ENCODE measurements around the gene FLOT1.

FLOT1 gene

GRCh38 chr6:30769088-30769852 lies 26.8 kb upstream of the FLOT1 start:
- no peak overlapping the region for H2AFZ ChIP-seq (ENCODE audit: low read depth)
- no peak overlapping the region for H3K9ac ChIP-seq
- no peaks in the 10 kb centered on the region for H3K4me1 ChIP-seq (ENCODE audit: low read depth, poor library complexity, severe bottlenecking)
- H3K79me2 ChIP-seq (ENCODE audit: insufficient read depth, low read depth) = no peaks in the 10 kb centered on the region
- no peak for TF ChIP-seq CTCF (conservative IDR thresholded peaks at IDR 0.05; ENCODE audit: low read depth, low read length)
- H3K27ac ChIP-seq = no peak overlapping the region
- no peaks in the 10 kb centered on the region for H3K36me3 ChIP-seq (ENCODE audit: insufficient read depth)
- H3K4me2 ChIP-seq = no peak overlapping the region
- H4K20me1 ChIP-seq (ENCODE audit: insufficient read depth) = no peaks in the 10 kb centered on the region
- H3K4me3 ChIP-seq (IDR thresholded peaks at IDR 0.05; ENCODE audit: insufficient read depth, low read depth, low read length) = no peak overlapping the region
- H3K27me3 ChIP-seq (ENCODE audit: insufficient read depth, low read depth) = no peaks in the 10 kb centered on the region

GRCh38 chr6:30768634-30769087 lies 26.2 kb upstream of the FLOT1 start:
- Histone ChIP-seq H4K20me1 (ENCODE audit: insufficient read depth) (no peaks in the 10 kb centered on the region), H3K79me2 (ENCODE audit: insufficient read depth, low read depth) (no peaks in the 10 kb centered on the region), H3K27ac (no peak overlapping the region), H3K27me3 (ENCODE audit: insufficient read depth, low read depth) (no peaks in the 10 kb centered on the region; the same call in 1 of the 2 replicates), H2AFZ (ENCODE audit: low read depth) (no peak overlapping the region), H3K9ac (no peak overlapping the region), H3K36me3 (ENCODE audit: insufficient read depth) (no peaks in the 10 kb centered on the region), H3K4me3 (IDR thresholded peaks at IDR 0.05; ENCODE audit: insufficient read depth, low read depth, low read length) (no peak overlapping the region), H3K4me1 (ENCODE audit: low read depth, poor library complexity, severe bottlenecking) (no peaks in the 10 kb centered on the region), H3K4me2 (no peak overlapping the region)
- TF ChIP-seq CTCF (conservative IDR thresholded peaks at IDR 0.05; ENCODE audit: low read depth, low read length) = no peak

- TF ChIP-seq CTCF (conservative IDR thresholded peaks at IDR 0.05; ENCODE audit: low read depth, low read length) = no peak
- H3K36me3 ChIP-seq (ENCODE audit: insufficient read depth) = no peaks in the 10 kb centered on the region
- H2AFZ ChIP-seq (ENCODE audit: low read depth) = no peak overlapping the region
- H3K4me3 ChIP-seq (IDR thresholded peaks at IDR 0.05; ENCODE audit: insufficient read depth, low read depth, low read length) = no peak overlapping the region
- no peak overlapping the region for H3K4me2 ChIP-seq
- no peaks in the 10 kb centered on the region; the same call in 1 of the 2 replicates for H3K27me3 ChIP-seq (ENCODE audit: insufficient read depth, low read depth)
- H3K27ac ChIP-seq = no peak overlapping the region
- no peak overlapping the region for H3K9ac ChIP-seq
- H4K20me1 ChIP-seq (ENCODE audit: insufficient read depth) = no peaks in the 10 kb centered on the region
- H3K79me2 ChIP-seq (ENCODE audit: insufficient read depth, low read depth) = no peaks in the 10 kb centered on the region
- H3K4me1 ChIP-seq (ENCODE audit: low read depth, poor library complexity, severe bottlenecking) = no peaks in the 10 kb centered on the region
Measured at GRCh38 chr6:30767944-30768301, 25.4 kb upstream of the FLOT1 start.

GRCh38 chr6:30767158-30767943 lies 24.9 kb upstream of the FLOT1 start:
- Histone ChIP-seq H3K36me3 (ENCODE audit: insufficient read depth) (no peaks in the 10 kb centered on the region), H3K79me2 (ENCODE audit: insufficient read depth, low read depth) (no peaks in the 10 kb centered on the region), H3K27me3 (ENCODE audit: insufficient read depth, low read depth) (no peaks in the 10 kb centered on the region; the same call in 1 of the 2 replicates), H3K4me1 (ENCODE audit: low read depth, poor library complexity, severe bottlenecking) (no peaks in the 10 kb centered on the region), H2AFZ (ENCODE audit: low read depth) (no peak overlapping the region), H3K9ac (no peak overlapping the region), H3K4me2 (no peak overlapping the region), H4K20me1 (ENCODE audit: insufficient read depth) (no peaks in the 10 kb centered on the region), H3K27ac (no peak overlapping the region), H3K4me3 (IDR thresholded peaks at IDR 0.05; ENCODE audit: insufficient read depth, low read depth, low read length) (no peak overlapping the region)
- no peak for TF ChIP-seq CTCF (conservative IDR thresholded peaks at IDR 0.05; ENCODE audit: low read depth, low read length)

Measured in KMS-11 (cell line).